ENCODE measurements around the gene YAE1. TPM values are rescaled to one million over a fixed set of nuclear protein-coding genes. Genes with fewer than 3 reads are reported as not detected.

Gene YAE1
- total and polyA plus RNA-seq, 2 experiments from 2014 or later: 30.5 to 107 TPM

- H3K27me3 ChIP-seq (ENCODE audit: insufficient read depth): no peaks in the 10 kb centered on the region
- H3K36me3 Mint-ChIP-seq (ENCODE audit: low read depth): no peaks in the 10 kb centered on the region
Observed at GRCh38 chr7:39517240-39517639, 49.0 kb upstream of the YAE1 start.

GRCh38 chr7:39525926-39526325, 40.3 kb upstream of the YAE1 start:
- H3K27me3 ChIP-seq (ENCODE audit: insufficient read depth): no peaks in the 10 kb centered on the region
- no peaks in the 10 kb centered on the region for H3F3A ChIP-seq (replicated peaks; ENCODE audit: low read depth)
- H3K4me1 ChIP-seq (ENCODE audit: insufficient read depth): no peaks in the 10 kb centered on the region; the same call in 1 of the 2 replicates
- Mint-ChIP-seq H3K36me3 (ENCODE audit: low read depth) (no peaks in the 10 kb centered on the region), H3K4me3 (no peak overlapping the region), H3K27ac (no peak overlapping the region), H3K4me1 (peaks cover 12% of the 10 kb centered on the region), H3K9me3 (no peaks in the 10 kb centered on the region; the same call in 2 of the 3 replicates), H3K27me3 (ENCODE audit: insufficient read depth, low read depth, poor library complexity) (peaks cover 2% of the 10 kb centered on the region)
- no peak overlapping the region for H3K27ac ChIP-seq (ENCODE audit: low read depth)
- H4K20me1 ChIP-seq (replicated peaks; ENCODE audit: insufficient read depth): no peaks in the 10 kb centered on the region
- DNase-seq (ENCODE audit: low spot score) (no peak), ATAC-seq (no peak)
- H3K36me3 ChIP-seq (ENCODE audit: insufficient read depth): no peaks in the 10 kb centered on the region
- no peaks in the 10 kb centered on the region for H3K9me2 ChIP-seq (ENCODE audit: insufficient read depth)
- H3K4me3 ChIP-seq: no peak overlapping the region
- H3K4me2 ChIP-seq: no peak overlapping the region
- H2AFZ ChIP-seq: no peak overlapping the region
- H3K79me2 ChIP-seq (replicated peaks; ENCODE audit: insufficient read depth): no peaks in the 10 kb centered on the region
- TF ChIP-seq STAT1 (IDR thresholded peaks at IDR 0.05; ENCODE audit: unreplicated experiment) (no peak), JUNB (IDR thresholded peaks at IDR 0.05; ENCODE audit: unreplicated experiment) (no peak), EZH2phosphoT487 (IDR thresholded peaks at IDR 0.05; ENCODE audit: unreplicated experiment) (no peak), ZNF331 (CRISPR knock-in tag; IDR thresholded peaks at IDR 0.05; ENCODE audit: low read depth) (no peak), ETS1 (IDR thresholded peaks at IDR 0.05) (no peak), REST (IDR thresholded peaks at IDR 0.05; ENCODE audit: unreplicated experiment) (no peak), CREB1 (CRISPR knock-in tag; IDR thresholded peaks at IDR 0.05; ENCODE audit: low read depth) (no peak), CTCF (conservative IDR thresholded peaks at IDR 0.05; ENCODE audit: low read depth in 2 of 2) (no peak), POLR2AphosphoS5 (IDR thresholded peaks at IDR 0.05; ENCODE audit: low read depth) (no peak)

More at GRCh38 chr7:39517240-39517639, 49.0 kb upstream of the YAE1 start:
- Histone ChIP-seq H3K9me2 (ENCODE audit: insufficient read depth) (no peaks in the 10 kb centered on the region), H3K4me1 (ENCODE audit: insufficient read depth) (peaks cover 10% of the 10 kb centered on the region; the same call in 1 of the 2 replicates), H3K36me3 (ENCODE audit: insufficient read depth) (no peaks in the 10 kb centered on the region), H2AFZ (no peak overlapping the region), H3K27ac (ENCODE audit: low read depth) (no peak overlapping the region), H3F3A (replicated peaks; ENCODE audit: low read depth) (no peaks in the 10 kb centered on the region), H3K4me3 (no peak overlapping the region), H3K79me2 (replicated peaks; ENCODE audit: insufficient read depth) (no peaks in the 10 kb centered on the region), H3K4me2 (no peak overlapping the region), H4K20me1 (replicated peaks; ENCODE audit: insufficient read depth) (no peaks in the 10 kb centered on the region)
- no peak for ATAC-seq
- H3K4me3 Mint-ChIP-seq: no peak overlapping the region
- H3K27ac Mint-ChIP-seq: no peak overlapping the region
- TF ChIP-seq ZNF114 (CRISPR knock-in tag; IDR thresholded peaks at IDR 0.05) (no peak), POLR2AphosphoS5 (IDR thresholded peaks at IDR 0.05; ENCODE audit: low read depth) (no peak), ETS1 (IDR thresholded peaks at IDR 0.05) (no peak), ZNF331 (CRISPR knock-in tag; IDR thresholded peaks at IDR 0.05; ENCODE audit: low read depth) (no peak), JUNB (IDR thresholded peaks at IDR 0.05; ENCODE audit: unreplicated experiment) (no peak), NANOG (IDR thresholded peaks at IDR 0.05; ENCODE audit: borderline replicate concordance) (no peak), EZH2 (IDR thresholded peaks at IDR 0.05; ENCODE audit: low read depth, unreplicated experiment) (no peak), EZH2phosphoT487 (IDR thresholded peaks at IDR 0.05; ENCODE audit: unreplicated experiment) (no peak)
- DNase-seq (ENCODE audit: low spot score): no peak
- H3K4me1 Mint-ChIP-seq: peaks cover 10% of the 10 kb centered on the region
- no peaks in the 10 kb centered on the region for H3K9me3 Mint-ChIP-seq
- H3K27me3 Mint-ChIP-seq (ENCODE audit: insufficient read depth, low read depth, poor library complexity): peaks cover 2% of the 10 kb centered on the region

Measured in GM23338 (cell line).